HG03280 (cell line): ENCODE results near the gene ZNF438.
"Not testable (repeated sequence)": the region's sequence is repeated elsewhere in the genome, so short reads cannot be mapped to it uniquely, and the experiment has no call there.

ENCODE experiments used
- ATAC-seq: cut with Tn5 transposase; IDR thresholded peaks from one replicate; pipeline ENCODE4 v1.9.1; 2021; ENCODE audit warnings: mild to moderate bottlenecking, moderate library complexity; ENCODE audit not compliant: unreplicated experiment

ZNF438 gene

GRCh38 chr10:30816159-30816819 is 215.4 kb downstream of the ZNF438 start:
- no peak for ATAC-seq

- ATAC-seq = no peak
These were observed 217.7 kb downstream of the ZNF438 start for GRCh38 chr10:30813872-30814481.

- ATAC-seq = no peak
These were observed 219.4 kb downstream of the ZNF438 start for GRCh38 chr10:30812018-30812851.

GRCh38 chr10:30811276-30812017 is 220.2 kb downstream of the ZNF438 start:
- no peak for ATAC-seq

GRCh38 chr10:30810416-30810815 is 221.2 kb downstream of the ZNF438 start:
- ATAC-seq = no peak

GRCh38 chr10:30806850-30807249 is 224.8 kb downstream of the ZNF438 start:
- ATAC-seq = no peak

GRCh38 chr10:30805061-30805460 is 226.6 kb downstream of the ZNF438 start:
- no peak for ATAC-seq

- ATAC-seq = no peak
These were observed 227.1 kb downstream of the ZNF438 start for GRCh38 chr10:30804478-30805055.

GRCh38 chr10:30803892-30804322 is 227.8 kb downstream of the ZNF438 start:
- ATAC-seq = no peak

- ATAC-seq = no peak
These were observed 228.6 kb downstream of the ZNF438 start for GRCh38 chr10:30803058-30803457.

- no peak for ATAC-seq
These were observed 231.3 kb downstream of the ZNF438 start for GRCh38 chr10:30800368-30800767.

GRCh38 chr10:30798646-30799185 is 232.9 kb downstream of the ZNF438 start:
- ATAC-seq = no peak

GRCh38 chr10:30795024-30795423 is 236.6 kb downstream of the ZNF438 start:
- not testable (repeated sequence) for ATAC-seq
